GM21786 (cell line): ENCODE results near the gene CFI.

Experiments
- ATAC-seq: cut with Tn5 transposase; IDR thresholded peaks from one replicate; pipeline ENCODE4 v1.9.1; 2021; ENCODE audit not compliant: unreplicated experiment

Gene CFI

DNA sequence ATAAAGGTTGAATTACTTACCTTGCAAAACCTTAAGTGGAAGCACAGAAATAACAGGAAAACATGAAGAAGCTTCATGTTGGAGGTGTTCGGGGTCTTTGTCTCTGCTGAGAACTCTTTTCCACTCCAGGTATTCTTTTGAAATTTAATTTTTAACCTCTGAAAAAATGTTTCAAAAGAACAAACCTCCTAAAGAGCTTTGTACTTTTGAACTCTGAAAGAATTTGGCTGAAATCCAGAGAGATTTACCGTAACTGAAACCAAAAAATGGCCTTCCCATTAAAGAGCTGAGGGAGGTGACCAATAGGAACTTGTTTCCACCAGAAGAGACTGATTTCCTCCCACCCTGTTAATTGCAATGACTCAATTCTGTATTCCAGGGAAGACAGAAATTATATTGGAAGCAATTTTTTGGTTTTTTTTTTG is at the start of gene CFI:
Gene CFI, minus strand, starts transcription at position 105 of the 425 bp plus-strand sequence. Its CDS starts 28 bp downstream, at position 77.
- no peak for ATAC-seq

DNA sequence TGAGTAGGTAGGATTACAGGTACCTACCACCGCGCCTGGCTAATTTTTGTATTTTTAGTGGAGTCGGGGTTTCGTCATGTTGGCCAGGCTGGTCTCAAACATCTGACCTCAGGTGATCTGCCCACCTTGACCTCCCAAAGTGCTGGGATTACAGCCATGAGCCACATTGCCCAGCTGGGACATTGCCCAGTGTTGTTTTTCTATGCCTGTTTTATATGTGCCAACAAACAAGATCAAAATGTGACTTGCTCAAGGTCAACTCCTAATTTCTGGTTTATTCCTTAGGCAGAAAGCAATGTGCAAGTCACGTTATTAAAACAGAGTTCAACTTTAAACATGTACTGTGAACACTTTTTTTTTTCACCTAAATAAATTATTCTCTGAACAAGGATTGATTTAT is 48.8 kb upstream of the CFI start:
- ATAC-seq = no peak

DNA sequence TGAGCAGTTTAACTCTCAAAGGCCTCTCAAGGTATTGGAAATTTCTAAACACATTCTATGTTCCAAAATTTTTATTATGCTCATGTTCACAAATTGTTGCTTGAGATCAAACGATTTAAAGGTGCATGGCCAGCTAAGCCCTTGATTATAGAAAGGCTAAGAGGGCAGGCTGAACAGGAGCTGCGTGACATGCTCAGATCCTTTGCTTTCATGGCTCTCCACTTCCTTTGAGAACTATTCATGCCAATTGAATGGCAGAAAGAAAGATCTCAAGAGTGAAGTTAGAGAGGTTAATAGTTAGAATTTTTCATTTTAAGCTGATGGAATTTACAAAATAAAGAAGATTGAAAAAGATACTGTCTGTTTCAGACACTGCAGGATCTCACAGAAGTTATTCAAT is 46.7 kb upstream of the CFI start:
- no peak for ATAC-seq

DNA sequence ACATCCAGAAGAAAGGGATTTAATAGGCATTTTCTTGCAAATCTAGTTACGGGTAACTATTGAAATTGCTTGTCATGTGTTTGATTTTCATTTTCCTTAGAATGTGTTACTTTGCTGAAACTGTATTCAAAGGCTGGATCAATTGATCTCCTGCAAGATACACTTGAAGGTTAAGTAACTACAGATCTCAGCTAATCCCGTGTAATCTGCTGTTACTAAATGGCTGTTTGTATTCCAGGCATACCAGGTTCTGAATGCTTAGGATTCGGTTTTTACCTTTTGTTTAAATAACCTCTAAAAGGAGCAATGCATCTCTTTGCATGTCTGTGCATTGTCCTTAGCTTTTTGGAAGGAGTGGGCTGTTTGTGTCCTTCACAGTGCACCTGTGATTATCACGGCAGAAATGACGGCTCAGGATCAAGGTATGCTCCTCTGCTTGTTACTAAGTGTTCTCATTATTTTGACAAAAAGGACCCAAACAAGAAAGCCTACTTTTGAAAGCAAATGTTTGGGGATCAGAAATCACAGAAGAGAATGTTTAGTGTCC is 46.2 kb upstream of the CFI start, which contains the start of gene LRIT3:
Gene LRIT3, plus strand, starts transcription at position 212 of the 547 bp plus-strand sequence. Its CDS starts 95 bp downstream, at position 307.
- no peak for ATAC-seq

DNA sequence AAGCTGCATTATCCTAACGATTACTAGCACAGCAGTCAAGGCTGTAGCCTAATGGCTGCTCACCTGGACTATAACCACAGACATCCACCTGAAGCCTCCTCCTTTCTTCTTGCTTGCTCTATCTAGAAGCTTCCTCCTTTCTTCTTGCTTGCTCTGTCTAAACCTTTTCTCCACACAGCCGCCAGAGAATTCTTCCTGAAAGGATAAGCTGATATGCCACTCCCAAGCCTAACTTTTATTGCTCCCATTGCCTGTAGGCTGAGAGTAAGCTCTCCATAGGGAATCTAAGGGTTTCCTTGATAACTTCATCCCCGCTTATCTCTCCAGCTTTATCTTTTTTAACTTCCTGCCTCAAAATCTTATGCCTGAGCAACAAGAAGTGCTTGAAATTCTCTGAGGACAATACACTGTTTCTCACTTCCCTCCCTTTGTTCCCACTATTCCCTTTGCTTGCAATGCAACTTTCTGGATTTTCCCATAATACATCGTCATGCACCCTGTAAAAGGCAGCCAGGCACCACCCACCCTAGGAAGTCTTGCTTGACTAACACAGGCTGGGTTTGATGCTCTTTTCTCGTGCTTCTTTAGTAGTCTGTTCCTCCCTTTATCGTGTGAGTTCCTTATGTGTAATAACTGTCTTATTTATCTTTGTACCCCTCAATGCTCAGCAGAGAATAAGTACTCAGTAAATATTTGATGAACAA is 44.7 kb upstream of the CFI start:
- ATAC-seq = no peak

DNA sequence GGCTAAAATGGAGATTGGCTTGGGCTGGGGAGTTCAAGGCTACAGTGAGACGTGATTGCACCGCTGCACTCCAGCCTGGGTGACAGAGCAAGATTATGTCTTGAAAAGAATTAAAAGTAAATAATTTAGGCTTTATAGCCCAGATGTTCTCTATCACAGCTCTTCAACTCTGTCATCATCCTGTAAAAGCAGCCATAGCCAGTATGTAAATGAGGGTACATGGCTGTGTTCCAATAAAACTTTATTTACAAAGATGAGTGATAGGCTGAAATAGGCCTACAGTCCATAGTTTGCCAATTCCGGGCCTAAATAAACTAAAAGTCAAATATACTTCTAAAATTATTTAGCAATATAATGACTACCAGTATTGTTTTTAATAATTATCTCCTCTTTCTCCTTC is 35.2 kb upstream of the CFI start:
- no peak for ATAC-seq

DNA sequence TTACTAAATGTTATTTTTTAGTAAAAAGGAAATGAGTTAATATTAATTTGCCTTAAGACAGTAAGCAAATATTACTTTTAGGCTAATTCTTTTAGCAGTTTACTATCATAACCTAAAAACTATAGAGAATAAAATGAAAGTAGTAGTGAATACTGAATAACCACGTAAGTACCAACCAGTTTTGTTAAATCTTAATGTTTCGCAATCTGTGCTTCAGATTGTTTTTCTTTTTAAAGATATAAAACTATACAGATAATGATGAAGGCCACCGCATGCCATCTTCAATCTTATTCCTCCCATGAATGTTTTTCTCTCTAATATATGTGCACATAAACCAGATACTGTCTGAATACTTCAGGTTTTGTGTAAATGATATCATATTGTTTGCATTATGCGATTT is 32.0 kb upstream of the CFI start:
- ATAC-seq = no peak

DNA sequence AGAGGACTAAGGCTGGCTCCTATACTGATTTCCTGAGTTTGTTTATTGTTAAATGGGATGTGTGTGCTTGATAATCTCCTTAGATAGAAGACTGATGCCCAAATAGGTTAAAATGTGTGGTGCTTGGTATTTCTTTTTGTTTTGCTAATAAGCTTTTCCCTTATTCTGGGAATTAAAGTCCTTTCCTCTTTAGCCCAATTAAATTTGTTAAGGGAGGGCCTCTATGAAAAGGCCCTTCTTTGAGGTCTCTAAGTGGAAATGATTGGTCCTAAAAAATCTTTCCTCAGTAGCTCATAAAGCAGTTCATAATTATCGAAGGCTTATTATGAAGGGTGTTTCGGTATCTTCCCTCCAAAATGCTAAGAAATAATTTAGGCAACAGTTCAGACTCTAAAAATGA is 25.9 kb upstream of the CFI start, which contains the start of gene RRH:
Gene RRH, plus strand, starts transcription at position 301 of the 400 bp plus-strand sequence. Its CDS starts 56 bp downstream, at position 357.
- no peak for ATAC-seq

DNA sequence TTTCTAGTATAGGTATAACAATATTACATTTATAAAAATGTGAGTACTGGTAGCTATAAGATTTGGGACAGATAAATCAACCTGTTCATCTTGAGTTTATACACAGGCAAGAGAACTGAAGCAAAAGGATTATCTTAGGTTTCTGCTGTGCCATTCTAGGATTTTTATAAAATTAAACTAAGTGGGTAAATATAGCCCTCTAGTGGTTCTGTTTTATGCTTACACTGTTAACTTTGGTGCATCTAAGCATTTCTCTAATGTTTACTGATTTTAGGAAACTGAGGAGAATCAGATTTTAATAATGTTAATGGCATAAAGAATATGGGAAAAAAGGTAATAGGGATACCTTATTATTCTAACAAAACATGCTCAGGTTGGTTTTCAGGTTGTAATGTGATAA is 24.9 kb upstream of the CFI start:
- no peak for ATAC-seq

DNA sequence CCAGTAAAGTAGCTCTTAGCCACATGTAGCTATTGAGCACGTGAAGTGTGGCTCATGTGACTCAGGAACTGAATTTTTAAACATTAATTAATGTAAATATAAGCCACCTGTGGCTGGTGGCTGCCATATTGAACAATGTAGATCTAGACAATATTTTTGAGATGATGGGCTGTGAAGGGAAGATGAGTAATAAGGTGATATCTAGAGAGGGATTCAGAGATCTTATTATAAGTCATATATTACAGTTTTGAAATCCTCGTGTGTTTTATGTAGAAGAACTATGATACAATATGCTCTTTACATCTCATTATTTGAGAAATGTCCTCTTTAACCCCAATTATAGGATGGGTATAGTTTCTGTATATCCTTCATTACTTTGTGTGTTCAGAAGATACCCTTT is 19.4 kb upstream of the CFI start:
- ATAC-seq = no peak

DNA sequence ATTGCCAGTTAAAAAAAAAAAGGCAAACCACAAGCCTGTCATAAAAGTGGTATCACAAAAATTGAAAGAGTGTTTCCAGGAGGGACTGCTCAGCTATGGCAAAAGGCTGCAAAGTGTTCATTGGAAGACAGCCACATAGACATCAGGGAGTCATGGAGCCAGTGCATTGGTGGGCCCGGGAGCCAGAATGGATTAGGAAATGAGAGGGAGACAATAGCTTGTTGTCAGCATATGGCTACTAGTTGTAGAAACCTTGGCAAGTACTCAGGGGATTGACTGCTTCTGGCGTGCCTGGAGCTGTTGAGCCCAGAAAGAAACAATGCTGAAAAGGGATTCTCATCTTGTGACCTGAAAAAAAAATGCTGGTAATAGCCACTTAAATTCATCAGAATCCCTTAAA is 18.8 kb upstream of the CFI start:
- no peak for ATAC-seq

DNA sequence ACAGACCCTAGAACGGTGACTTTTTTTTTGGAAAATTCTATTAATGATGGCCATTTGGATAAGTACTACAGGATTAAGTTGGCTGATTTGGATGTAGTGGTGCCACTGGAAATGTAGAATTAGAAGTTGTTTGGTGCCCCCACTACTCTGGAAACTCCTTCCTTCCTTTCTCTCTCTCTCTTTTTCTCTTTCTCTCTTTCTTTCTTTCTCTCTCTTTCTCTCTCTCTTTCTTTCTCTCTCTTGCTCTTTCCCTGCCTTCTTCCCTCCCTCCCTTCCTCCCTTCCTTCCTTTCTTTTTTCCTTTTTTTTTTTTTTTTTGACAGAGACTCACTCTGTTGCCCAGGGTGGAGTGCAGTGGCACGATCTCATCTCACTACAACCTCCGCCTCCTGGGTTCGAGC is 16.5 kb upstream of the CFI start:
- no peak for ATAC-seq

DNA sequence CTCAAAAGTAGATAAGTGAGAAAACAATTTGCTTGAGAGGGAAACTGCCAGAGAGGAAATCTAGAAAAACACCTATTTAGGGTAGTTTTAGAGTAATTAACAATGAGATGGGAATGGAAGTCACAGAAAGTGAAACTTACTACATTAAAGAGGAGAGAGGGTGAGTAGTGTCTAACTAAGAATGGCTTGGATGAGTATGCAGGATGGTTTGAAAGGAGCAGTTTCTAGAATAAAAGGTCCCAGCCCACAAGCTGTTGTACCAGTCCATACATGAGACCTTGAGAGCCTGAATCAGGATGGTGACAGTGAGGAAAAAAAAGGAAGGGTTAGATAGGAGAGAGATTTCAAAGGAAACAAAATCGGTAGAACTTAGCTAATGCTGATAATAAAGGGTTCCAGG is 15.1 kb upstream of the CFI start:
- ATAC-seq = no peak

DNA sequence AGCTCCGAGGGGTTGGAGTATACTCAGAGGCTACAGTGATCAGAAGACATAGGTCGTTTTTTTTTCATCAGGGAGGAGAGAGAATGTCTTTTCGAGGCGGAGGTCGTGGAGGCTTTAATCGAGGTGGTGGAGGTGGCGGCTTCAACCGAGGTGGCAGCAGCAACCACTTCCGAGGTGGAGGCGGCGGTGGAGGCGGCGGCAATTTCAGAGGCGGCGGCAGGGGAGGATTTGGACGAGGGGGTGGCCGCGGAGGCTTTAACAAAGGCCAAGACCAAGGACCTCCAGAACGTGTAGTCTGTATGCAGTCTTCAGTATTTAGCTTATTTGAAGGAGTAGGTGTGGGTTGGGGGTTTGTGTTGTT is 14.3 kb upstream of the CFI start:
- no peak for ATAC-seq

DNA sequence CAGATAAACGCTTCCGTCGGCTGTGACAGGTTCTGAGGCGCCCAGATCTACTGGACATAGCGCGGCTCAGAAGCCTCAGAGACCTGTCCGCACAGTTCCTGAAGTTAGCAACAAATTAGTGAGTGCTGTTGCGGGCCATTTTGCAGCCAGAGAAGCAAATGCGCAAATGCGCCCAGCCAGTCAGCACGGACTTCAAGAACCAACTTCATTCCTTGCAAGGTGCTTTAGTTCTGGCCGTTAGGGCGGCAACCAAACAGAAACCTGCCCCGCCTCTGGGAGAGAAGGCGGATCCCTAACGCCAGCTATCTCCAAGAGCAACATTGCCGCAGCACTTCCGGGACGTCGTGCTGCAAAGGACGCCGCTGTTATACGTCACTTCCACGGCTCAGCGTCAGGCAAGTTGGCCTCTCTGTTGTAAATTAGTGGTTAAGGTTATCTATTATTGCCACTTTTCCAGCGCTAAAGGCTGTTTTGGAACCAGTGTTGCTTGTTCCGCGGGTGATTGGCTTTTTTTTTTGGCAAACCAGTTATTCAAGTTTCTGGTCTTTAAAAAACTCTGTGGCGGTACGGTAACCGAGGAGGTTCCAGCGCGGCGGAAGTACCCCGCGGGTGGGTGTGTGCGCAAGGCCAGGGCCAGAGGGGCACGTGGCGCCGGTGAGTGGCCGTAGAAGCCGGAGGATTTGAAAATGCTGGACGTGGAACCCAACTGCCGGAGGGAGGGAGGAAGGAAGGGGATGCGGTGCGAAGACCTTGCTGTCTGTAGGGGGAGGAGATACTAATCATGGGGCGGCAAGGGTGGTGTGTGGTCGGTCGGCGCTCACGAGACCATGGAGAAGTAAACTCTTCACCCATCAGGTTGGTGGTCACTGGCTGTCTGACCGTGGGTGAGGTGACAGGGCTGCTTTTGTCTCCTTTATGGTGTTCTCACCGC is 13.6 kb upstream of the CFI start, which contains the start of gene GAR1:
Gene GAR1, plus strand, starts transcription at position 612 of the 931 bp plus-strand sequence. CDS start 403 bp downstream, outside the sequence.
- ATAC-seq = peak; percentile 99

DNA sequence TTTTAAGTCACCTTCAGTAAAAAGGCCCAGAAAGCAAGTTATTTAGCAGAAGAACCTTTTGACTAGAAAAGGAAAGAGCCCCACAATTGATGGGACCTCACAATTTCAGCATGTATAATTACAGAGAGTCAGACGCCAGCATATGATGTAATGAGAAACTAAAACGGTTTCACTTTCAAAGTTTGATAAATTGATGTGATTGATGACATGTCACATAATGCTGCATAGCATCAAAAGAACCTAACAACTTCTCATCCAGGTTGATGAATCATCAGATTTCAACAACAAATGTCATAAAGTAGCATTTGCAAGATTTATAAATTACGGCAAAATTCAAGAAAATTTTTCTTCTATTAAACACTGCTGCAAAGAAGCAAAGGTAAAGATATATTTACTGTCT is 9.9 kb upstream of the CFI start:
- ATAC-seq = no peak

DNA sequence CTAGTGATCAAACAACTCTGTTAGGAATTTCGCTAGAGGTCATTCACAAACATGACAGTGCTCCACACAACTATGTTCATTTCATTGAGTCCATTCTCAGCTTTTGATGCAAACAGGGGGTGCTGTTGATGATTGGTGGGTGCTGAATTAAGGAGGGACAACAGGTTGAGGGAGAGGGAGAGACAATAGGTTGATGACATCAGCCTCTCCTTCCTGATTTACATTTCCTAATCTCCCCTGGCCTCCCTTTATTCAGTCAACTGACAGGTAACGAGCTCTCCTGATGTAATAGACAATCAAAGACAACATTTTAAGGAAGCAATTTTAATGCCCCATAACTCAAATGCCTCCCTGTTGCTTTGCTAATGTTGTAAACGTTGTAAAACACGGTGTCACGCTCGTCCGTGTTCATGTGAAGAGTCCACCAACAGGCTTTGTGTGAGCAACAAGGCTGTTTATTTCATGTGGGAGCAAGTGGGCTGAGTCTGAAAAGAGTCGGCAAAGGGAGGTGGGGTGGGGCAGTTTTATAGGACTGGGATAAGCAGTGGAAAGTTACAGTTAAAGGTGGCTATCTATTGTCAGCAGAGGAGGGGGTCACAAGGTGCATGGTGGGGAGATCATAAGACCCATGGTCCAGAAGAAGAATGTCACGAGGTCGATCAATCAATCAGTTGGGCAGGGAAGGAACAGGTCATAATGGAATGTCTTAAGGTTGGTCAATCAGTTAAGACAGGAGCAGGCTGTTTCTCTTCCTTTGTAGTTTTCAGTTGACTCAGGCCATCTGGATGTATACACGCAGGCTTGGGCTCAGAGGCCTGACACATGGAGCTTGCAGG is 9.0 kb upstream of the CFI start:
- ATAC-seq = no peak

DNA sequence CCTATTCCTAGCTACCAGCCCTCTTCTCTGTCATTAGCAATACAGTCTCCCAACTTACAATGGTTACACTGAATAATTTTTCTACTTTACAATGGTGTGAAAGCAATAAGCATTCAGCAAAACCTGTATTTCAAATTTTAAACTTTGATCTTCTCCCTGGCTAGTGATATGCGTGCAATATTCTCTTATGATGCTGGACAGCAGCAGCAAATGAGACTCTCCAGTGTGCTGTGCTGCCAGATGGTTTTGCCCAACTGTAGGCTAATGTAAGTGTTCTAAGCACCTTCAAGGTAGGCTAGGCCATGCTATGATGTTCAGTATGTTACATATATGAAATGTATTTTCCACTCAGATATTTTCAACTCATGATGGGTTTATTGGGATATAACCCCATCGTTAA is 7.9 kb upstream of the CFI start:
- ATAC-seq = no peak

DNA sequence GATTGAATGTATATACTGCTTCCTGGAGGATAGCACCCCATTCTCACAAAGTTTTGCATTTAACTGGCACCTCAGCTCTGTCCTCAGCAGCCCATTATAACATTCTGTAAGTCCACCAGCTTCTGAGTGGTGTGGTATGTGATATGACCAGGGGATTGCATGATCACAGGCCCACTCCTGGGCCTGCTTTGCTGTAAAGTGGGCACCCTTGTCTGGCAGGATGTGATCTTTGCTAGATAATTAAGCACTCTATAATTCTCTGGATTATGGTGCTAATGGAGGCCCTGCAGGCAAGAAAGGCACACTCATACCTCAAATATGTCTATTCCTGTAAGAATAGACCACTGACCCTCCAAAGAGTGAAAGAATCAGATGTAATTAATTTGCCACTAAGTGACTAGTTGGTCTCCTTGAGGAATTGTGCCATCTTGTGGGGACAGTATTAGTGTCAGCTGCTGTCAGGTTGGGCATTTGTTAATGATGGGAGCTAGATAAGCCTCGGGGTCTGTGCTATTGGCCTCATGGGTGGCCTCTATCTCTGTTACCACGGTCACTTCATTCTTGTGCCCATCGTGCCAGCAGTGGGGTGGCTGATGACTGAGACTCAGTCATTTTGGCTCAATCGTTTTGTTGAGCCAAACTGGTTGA is 2.2 kb upstream of the CFI start:
- ATAC-seq = peak; percentile 89

DNA sequence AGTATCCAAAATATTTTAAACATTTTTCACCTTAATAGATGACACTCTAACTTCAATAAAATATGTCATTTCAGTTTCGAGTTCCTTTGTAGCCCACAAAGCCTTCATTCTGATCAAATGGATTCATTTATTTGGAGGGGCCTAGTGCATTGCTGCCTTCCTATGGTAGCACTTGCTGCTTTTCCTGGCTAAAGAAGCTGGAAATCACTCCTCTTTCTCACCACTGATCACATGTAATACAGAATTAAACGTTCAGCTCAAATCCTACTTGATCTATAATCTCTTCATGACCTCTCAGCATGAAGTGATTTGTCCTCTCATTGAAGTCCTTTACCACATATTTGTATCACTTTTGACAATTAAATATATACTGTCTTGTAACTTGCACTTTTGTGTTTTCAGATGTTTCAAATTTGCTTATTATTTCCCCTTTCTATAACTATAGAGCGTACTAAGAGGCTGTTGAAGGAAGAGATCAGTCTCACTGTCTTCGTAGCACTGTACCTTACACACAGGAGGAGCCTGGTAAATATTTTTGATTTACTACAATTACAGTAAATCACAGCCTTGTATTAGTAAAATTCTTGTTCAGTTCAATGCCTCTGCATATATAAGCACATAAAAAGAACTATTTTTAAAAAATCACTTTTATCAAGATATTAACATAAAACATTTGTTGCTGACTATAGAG is 555 bp downstream of the CFI start:
- ATAC-seq = no peak
